Stimulated activated CD4-positive, alpha-beta T cell treated with anti-CD3 and anti-CD28 coated beads, Interleukin-1b, Interleukin-23, amount 100 ng/mL, for 1 hour (primary cell): ENCODE results near the gene TIFAB.

Source experiments
- DNase-seq, 2 donors: peaks; one replicate each; pipeline ENCODE4 v3.0.0-alpha.2; 2020; ENCODE audit warnings: low read depth in 2 of 2

The TIFAB gene

GRCh38 chr5:135458356-135458755 is 6.2 kb upstream of the TIFAB start:
- no peak for DNase-seq

- DNase-seq = peak; percentile 9 to 38
Observed at GRCh38 chr5:135457424-135458071, 5.4 kb upstream of the TIFAB start.

- no peak for DNase-seq
Observed at GRCh38 chr5:135456238-135457099, 4.3 kb upstream of the TIFAB start.

GRCh38 chr5:135455876-135456237 is 3.7 kb upstream of the TIFAB start:
- no peak for DNase-seq

GRCh38 chr5:135454946-135455345 is 2.8 kb upstream of the TIFAB start:
- no peak for DNase-seq

GRCh38 chr5:135453613-135454012 is 1.5 kb upstream of the TIFAB start:
- no peak for DNase-seq

- no peak for DNase-seq
Observed at GRCh38 chr5:135451581-135452320, 400 bp downstream of the TIFAB start.

GRCh38 chr5:135450952-135451351 is 1.2 kb downstream of the TIFAB start:
- no peak for DNase-seq

GRCh38 chr5:135450336-135450735 is 1.8 kb downstream of the TIFAB start:
- no peak for DNase-seq

- no peak for DNase-seq
Observed at GRCh38 chr5:135449644-135450043, 2.5 kb downstream of the TIFAB start.

- DNase-seq = no peak
Observed at GRCh38 chr5:135448791-135449507, 3.2 kb downstream of the TIFAB start.

- DNase-seq = no peak
Observed at GRCh38 chr5:135448071-135448739, 3.9 kb downstream of the TIFAB start.

- no peak for DNase-seq
Observed at GRCh38 chr5:135447298-135447929, 4.7 kb downstream of the TIFAB start, which contains the start of gene DCANP1. DCANP1 (minus strand) TSS chr5:135447348; CDS start chr5:135447108, 240 bp downstream.

GRCh38 chr5:135446615-135447014 is 5.5 kb downstream of the TIFAB start:
- no peak for DNase-seq

- no peak for DNase-seq
Observed at GRCh38 chr5:135446206-135446605, 5.9 kb downstream of the TIFAB start.

GRCh38 chr5:135445306-135445985 is 6.7 kb downstream of the TIFAB start:
- no peak for DNase-seq

GRCh38 chr5:135444881-135445280 is 7.3 kb downstream of the TIFAB start:
- DNase-seq = no peak

- no peak for DNase-seq
Observed at GRCh38 chr5:135444360-135444759, 7.8 kb downstream of the TIFAB start.

GRCh38 chr5:135443161-135443960 is 8.8 kb downstream of the TIFAB start:
- no peak for DNase-seq
